HAP-1 (cell line): ENCODE data around the gene LILRA5.
"Not testable (repeated sequence)": the region's sequence is repeated elsewhere in the genome, so short reads cannot be mapped to it uniquely, and the experiment has no call there.

Source experiments
- DNase-seq, 2 experiments: peaks; one replicate each; pipeline ENCODE4 v3.0.0-alpha.2; 2016 to 2020; ENCODE audit warnings: low spot score in 2 of 2
- H3K27me3 ChIP-seq: fragments of 250-450 bp; sonication (Bioruptor Pico); 2 replicates; pipeline ENCODE4 v1.5.1; 2020; ENCODE audit warnings: low read depth, mild to moderate bottlenecking, moderate library complexity
- H3K36me3 ChIP-seq: fragments of 250-450 bp; sonication (Bioruptor Pico); replicated peaks from 2 replicates; pipeline ENCODE4 v1.5.1; 2020; ENCODE audit warnings: mild to moderate bottlenecking
- H3K4me1 ChIP-seq: fragments of 250-450 bp; sonication (Bioruptor Pico); 2 replicates; pipeline ENCODE4 v1.5.1; 2020; ENCODE audit warnings: mild to moderate bottlenecking
- H3K4me3 ChIP-seq: fragments of 250-450 bp; sonication (Bioruptor Pico); 2 replicates; pipeline ENCODE4 v1.5.1; 2020; ENCODE audit warnings: mild to moderate bottlenecking, moderate library complexity
- H3K9me3 ChIP-seq: fragments of 250-450 bp; sonication (Bioruptor Pico); 2 replicates; pipeline ENCODE4 v1.5.1; 2020; ENCODE audit warnings: mild to moderate bottlenecking, moderate library complexity
- in situ Hi-C: fragments of 300-500 bp; cut with MboI; formaldehyde crosslinking; loops from 3 replicates; pipeline ENCODE4 v1.14.3; 2020; ENCODE audit warnings: low sequenced_read_pairs, inconsistent platforms, mixed read lengths

LILRA5 gene

GRCh38 chr19:54339646-54340358 lies 26.8 kb upstream of the LILRA5 start:
- no peaks in the 10 kb centered on the region for H3K9me3 ChIP-seq
- no peaks in the 10 kb centered on the region for H3K36me3 ChIP-seq
- no peak overlapping the region for H3K4me3 ChIP-seq
- DNase-seq, result no peak
- in situ Hi-C loops, result no loop called here
- no peaks in the 10 kb centered on the region for H3K27me3 ChIP-seq
- no peaks in the 10 kb centered on the region for H3K4me1 ChIP-seq

GRCh38 chr19:54338521-54338920 lies 25.6 kb upstream of the LILRA5 start:
- Histone ChIP-seq H3K4me3 (no peak overlapping the region), H3K36me3 (no peaks in the 10 kb centered on the region), H3K4me1 (no peaks in the 10 kb centered on the region), H3K27me3 (no peaks in the 10 kb centered on the region), H3K9me3 (no peaks in the 10 kb centered on the region)
- no peak for DNase-seq
- in situ Hi-C loops, result no loop called here

- in situ Hi-C loops, result no loop called here
- H3K4me3 ChIP-seq, result no peak overlapping the region
- no peaks in the 10 kb centered on the region for H3K9me3 ChIP-seq
- DNase-seq, result no peak
- H3K4me1 ChIP-seq, result no peaks in the 10 kb centered on the region
- no peaks in the 10 kb centered on the region for H3K27me3 ChIP-seq
- no peaks in the 10 kb centered on the region for H3K36me3 ChIP-seq
These were observed 24.9 kb upstream of the LILRA5 start for GRCh38 chr19:54337858-54338230.

- H3K4me1 ChIP-seq, result no peaks in the 10 kb centered on the region
- H3K27me3 ChIP-seq, result no peaks in the 10 kb centered on the region
- no peaks in the 10 kb centered on the region for H3K36me3 ChIP-seq
- no peak for DNase-seq
- H3K4me3 ChIP-seq, result no peak overlapping the region
- H3K9me3 ChIP-seq, result no peaks in the 10 kb centered on the region
- in situ Hi-C loops, result no loop called here
These were observed 24.2 kb upstream of the LILRA5 start for GRCh38 chr19:54336893-54337857.

- no peaks in the 10 kb centered on the region for H3K9me3 ChIP-seq
- H3K36me3 ChIP-seq, result no peaks in the 10 kb centered on the region
- in situ Hi-C loops, result no loop called here
- no peaks in the 10 kb centered on the region for H3K4me1 ChIP-seq
- no peak overlapping the region for H3K4me3 ChIP-seq
- no peak for DNase-seq
- H3K27me3 ChIP-seq, result no peaks in the 10 kb centered on the region
These were observed 23.3 kb upstream of the LILRA5 start for GRCh38 chr19:54335979-54336892.

GRCh38 chr19:54335164-54335563 lies 22.2 kb upstream of the LILRA5 start:
- in situ Hi-C loops, result no loop called here
- H3K36me3 ChIP-seq, result no peaks in the 10 kb centered on the region
- no peak for DNase-seq
- H3K9me3 ChIP-seq, result no peaks in the 10 kb centered on the region
- H3K27me3 ChIP-seq, result no peaks in the 10 kb centered on the region
- no peaks in the 10 kb centered on the region for H3K4me1 ChIP-seq
- H3K4me3 ChIP-seq, result no peak overlapping the region

GRCh38 chr19:54333586-54334298 lies 20.8 kb upstream of the LILRA5 start:
- no peaks in the 10 kb centered on the region for H3K4me1 ChIP-seq
- H3K36me3 ChIP-seq, result no peaks in the 10 kb centered on the region
- in situ Hi-C loops, result no loop called here
- H3K4me3 ChIP-seq, result no peak overlapping the region
- DNase-seq, result no peak
- H3K9me3 ChIP-seq, result no peaks in the 10 kb centered on the region
- H3K27me3 ChIP-seq, result no peaks in the 10 kb centered on the region

GRCh38 chr19:54332149-54332548 lies 19.2 kb upstream of the LILRA5 start:
- no peak for DNase-seq
- in situ Hi-C loops, result no loop called here
- Histone ChIP-seq H3K9me3 (no peaks in the 10 kb centered on the region), H3K36me3 (no peaks in the 10 kb centered on the region), H3K27me3 (no peaks in the 10 kb centered on the region), H3K4me3 (no peak overlapping the region), H3K4me1 (no peaks in the 10 kb centered on the region)

GRCh38 chr19:54331626-54332025 lies 18.7 kb upstream of the LILRA5 start:
- in situ Hi-C loops, result no loop called here
- no peak for DNase-seq
- no peaks in the 10 kb centered on the region for H3K4me1 ChIP-seq

GRCh38 chr19:54329476-54330165 lies 16.7 kb upstream of the LILRA5 start:
- Histone ChIP-seq H3K27me3 (no peaks in the 10 kb centered on the region), H3K9me3 (no peaks in the 10 kb centered on the region), H3K4me3 (no peak overlapping the region), H3K4me1 (no peaks in the 10 kb centered on the region), H3K36me3 (no peaks in the 10 kb centered on the region)
- in situ Hi-C loops, result no loop called here
- no peak for DNase-seq

More at GRCh38 chr19:54331626-54332025, 18.7 kb upstream of the LILRA5 start:
- Histone ChIP-seq H3K9me3 (no peaks in the 10 kb centered on the region), H3K4me3 (no peak overlapping the region), H3K27me3 (no peaks in the 10 kb centered on the region), H3K36me3 (no peaks in the 10 kb centered on the region)

- DNase-seq, H3K4me1 ChIP-seq, H3K36me3 ChIP-seq, in situ Hi-C loops, H3K4me3 ChIP-seq, H3K27me3 ChIP-seq, H3K9me3 ChIP-seq: not testable (repeated sequence)
These were observed 15.8 kb upstream of the LILRA5 start for GRCh38 chr19:54328781-54329180.

GRCh38 chr19:54325631-54326030 lies 12.7 kb upstream of the LILRA5 start:
- Histone ChIP-seq H3K27me3 (no peaks in the 10 kb centered on the region), H3K4me1 (peaks cover 5% of the 10 kb centered on the region), H3K36me3 (no peaks in the 10 kb centered on the region), H3K9me3 (no peaks in the 10 kb centered on the region), H3K4me3 (no peak overlapping the region)
- DNase-seq, result no peak
- in situ Hi-C loops, result no loop called here
